GM18508 (cell line): ENCODE measurements around the gene MECR.
"Not testable (repeated sequence)": the region's sequence is repeated elsewhere in the genome, so short reads cannot be mapped to it uniquely, and the experiment has no call there.

Experiments
- ATAC-seq: cut with Tn5 transposase; IDR thresholded peaks from one replicate; pipeline ENCODE4 v1.9.1; 2021; ENCODE audit warnings: moderate number of reproducible peaks; ENCODE audit not compliant: insufficient read depth, unreplicated experiment

MECR gene

GRCh38 chr1:29179641-29180184, 51.0 kb downstream of the MECR start:
- ATAC-seq, result no peak

GRCh38 chr1:29177022-29177705, 53.6 kb downstream of the MECR start:
- ATAC-seq, result no peak

GRCh38 chr1:29176576-29176975, 54.2 kb downstream of the MECR start:
- ATAC-seq, result no peak

GRCh38 chr1:29172415-29172939, 58.3 kb downstream of the MECR start:
- no peak for ATAC-seq

GRCh38 chr1:29171521-29171920, 59.2 kb downstream of the MECR start:
- ATAC-seq, result no peak

- ATAC-seq, result no peak
Measured at GRCh38 chr1:29171089-29171488, 59.6 kb downstream of the MECR start.

GRCh38 chr1:29169976-29170375, 60.8 kb downstream of the MECR start:
- no peak for ATAC-seq

GRCh38 chr1:29167904-29168303, 62.8 kb downstream of the MECR start:
- no peak for ATAC-seq

GRCh38 chr1:29166291-29166878, 64.3 kb downstream of the MECR start:
- no peak for ATAC-seq

GRCh38 chr1:29164588-29164987, 66.1 kb downstream of the MECR start:
- no peak for ATAC-seq

- ATAC-seq, result no peak
Measured at GRCh38 chr1:29162476-29163138, 68.1 kb downstream of the MECR start.

- no peak for ATAC-seq
Measured at GRCh38 chr1:29162025-29162424, 68.7 kb downstream of the MECR start.

GRCh38 chr1:29159773-29160172, 71.0 kb downstream of the MECR start:
- ATAC-seq, result no peak

GRCh38 chr1:29157269-29157601, 73.5 kb downstream of the MECR start:
- ATAC-seq, result no peak

- ATAC-seq, result no peak
Measured at GRCh38 chr1:29156543-29157268, 74.0 kb downstream of the MECR start.

- ATAC-seq, result no peak
Measured at GRCh38 chr1:29152046-29152805, 78.5 kb downstream of the MECR start.

- ATAC-seq, result not testable (repeated sequence)
Measured at GRCh38 chr1:29150346-29150745, 80.4 kb downstream of the MECR start.

- ATAC-seq, result no peak
Measured at GRCh38 chr1:29148656-29149491, 81.9 kb downstream of the MECR start.
